ENCODE measurements around the gene RTRAF. TPM values are rescaled to one million over a fixed set of nuclear protein-coding genes. Genes with fewer than 3 reads are reported as not detected.

Gene RTRAF
- total and polyA plus RNA-seq, 10 donors: 37.8 to 184 (median 92.3) TPM

- TF ChIP-seq CTCF (IDR thresholded peaks at IDR 0.05 in 8 of 11, conservative IDR thresholded peaks at IDR 0.05 in 3 of 11) (no peak), POLR2A (IDR thresholded peaks at IDR 0.05) (no peak), POLR2AphosphoS5 (IDR thresholded peaks at IDR 0.05) (no peak)
- Histone ChIP-seq H3K27ac (no peak overlapping the region), H3K9me3 (no peaks in the 10 kb centered on the region), H3K27me3 (replicated peaks in 1 of 7) (no peaks in the 10 kb centered on the region), H3K4me3 (no peak overlapping the region), H3K4me1 (peaks cover 0 to 15% (median 9%) of the 10 kb centered on the region in 6 donors), H3K36me3 (no peaks in the 10 kb centered on the region)
- intact Hi-C loops (cut with DNase I; ENCODE audit: low total_unique reads): no loop called here
- WGBS, 5 donors: 87 to 93% (median 90%) methylated on average over 4 of the region's 4 CpGs
- no peak for DNase-seq
These were observed 28.9 kb downstream of the RTRAF start for GRCh38 chr14:52018252-52018651.

GRCh38 chr14:52018970-52019369 is 29.6 kb downstream of the RTRAF start:
- WGBS, 5 donors: 96 to 99% (median 98%) methylated on average over 8 of the region's 8 CpGs
- TF ChIP-seq CTCF (IDR thresholded peaks at IDR 0.05 in 8 of 11, conservative IDR thresholded peaks at IDR 0.05 in 3 of 11): no peak
- no peak for TF ChIP-seq POLR2A (IDR thresholded peaks at IDR 0.05)
- no peak for TF ChIP-seq POLR2AphosphoS5 (IDR thresholded peaks at IDR 0.05)
- intact Hi-C loops (cut with DNase I; ENCODE audit: low total_unique reads): no loop called here

GRCh38 chr14:52020161-52020714 is 30.9 kb downstream of the RTRAF start:
- WGBS, 5 donors: 65 to 80% (median 75%) methylated on average over 5 of the region's 5 CpGs
- no peak for DNase-seq
- H3K27me3 ChIP-seq (replicated peaks in 1 of 7): no peaks in the 10 kb centered on the region
- no peak overlapping the region for H3K27ac ChIP-seq
- no peak for TF ChIP-seq POLR2A (IDR thresholded peaks at IDR 0.05)
- no peak for TF ChIP-seq CTCF (IDR thresholded peaks at IDR 0.05 in 8 of 11, conservative IDR thresholded peaks at IDR 0.05 in 3 of 11)
- no peak for TF ChIP-seq POLR2AphosphoS5 (IDR thresholded peaks at IDR 0.05)
- peaks cover 0 to 5% (median 0%) of the 10 kb centered on the region in 8 donors for H3K9me3 ChIP-seq
- peaks cover 0 to 15% (median 9%) of the 10 kb centered on the region in 6 donors for H3K4me1 ChIP-seq
- no peak overlapping the region for H3K4me3 ChIP-seq
- intact Hi-C loops (cut with DNase I; ENCODE audit: low total_unique reads): no loop called here
- H3K36me3 ChIP-seq: no peaks in the 10 kb centered on the region

More at GRCh38 chr14:52018970-52019369, 29.6 kb downstream of the RTRAF start:
- no peaks in the 10 kb centered on the region for H3K36me3 ChIP-seq
- no peak for DNase-seq
- peaks cover 0 to 15% (median 9%) of the 10 kb centered on the region in 6 donors for H3K4me1 ChIP-seq
- no peaks in the 10 kb centered on the region for H3K9me3 ChIP-seq
- H3K27ac ChIP-seq: no peak overlapping the region
- no peak overlapping the region for H3K4me3 ChIP-seq
- no peaks in the 10 kb centered on the region for H3K27me3 ChIP-seq (replicated peaks in 1 of 7)

- H3K27me3 ChIP-seq (replicated peaks in 1 of 7): no peaks in the 10 kb centered on the region
- WGBS, 5 donors: 27 to 53% (median 49%) methylated on average over 7 of the region's 7 CpGs
- peaks cover 0 to 15% (median 9%) of the 10 kb centered on the region in 6 donors for H3K4me1 ChIP-seq
- peaks cover 0 to 5% (median 0%) of the 10 kb centered on the region in 8 donors for H3K9me3 ChIP-seq
- no peak overlapping the region for H3K4me3 ChIP-seq
- TF ChIP-seq POLR2AphosphoS5 (IDR thresholded peaks at IDR 0.05) (no peak), CTCF (IDR thresholded peaks at IDR 0.05 in 8 of 11, conservative IDR thresholded peaks at IDR 0.05 in 3 of 11) (no peak), POLR2A (IDR thresholded peaks at IDR 0.05) (no peak)
- DNase-seq: no peak
- no peaks in the 10 kb centered on the region for H3K36me3 ChIP-seq
- intact Hi-C loops (cut with DNase I; ENCODE audit: low total_unique reads): no loop called here
- no peak overlapping the region for H3K27ac ChIP-seq
These were observed 31.7 kb downstream of the RTRAF start for GRCh38 chr14:52020866-52021717.

All from spleen (tissue), 11 donors.